ENCODE data around the gene FLNA.
A peak's percentile ranks its signal among the peaks of the same experiment; 100 is the strongest.
"Not testable (repeated sequence)": the region's sequence is repeated elsewhere in the genome, so short reads cannot be mapped to it uniquely, and the experiment has no call there.

FLNA gene

GRCh38 chrX:154355776-154356140 is 18.7 kb downstream of the FLNA start:
- no peak for DNase-seq

- no peak for DNase-seq
These were observed 19.2 kb downstream of the FLNA start for GRCh38 chrX:154355094-154355775.

GRCh38 chrX:154354516-154354915 is 19.9 kb downstream of the FLNA start:
- no peak for DNase-seq

- no peak for DNase-seq
These were observed 20.4 kb downstream of the FLNA start for GRCh38 chrX:154354013-154354412.

GRCh38 chrX:154353172-154353843 is 21.1 kb downstream of the FLNA start:
- no peak for DNase-seq

GRCh38 chrX:154352466-154352865 is 22.0 kb downstream of the FLNA start:
- no peak for DNase-seq

GRCh38 chrX:154352012-154352401 is 22.4 kb downstream of the FLNA start:
- DNase-seq: no peak

- peak; percentile 55 for DNase-seq
These were observed 23.0 kb downstream of the FLNA start for GRCh38 chrX:154351183-154352011.

GRCh38 chrX:154350429-154351182 is 23.8 kb downstream of the FLNA start:
- DNase-seq: no peak

- no peak for DNase-seq
These were observed 24.5 kb downstream of the FLNA start for GRCh38 chrX:154349979-154350378.

GRCh38 chrX:154349359-154349935 is 25.0 kb downstream of the FLNA start:
- no peak for DNase-seq

GRCh38 chrX:154348646-154349358 is 25.6 kb downstream of the FLNA start:
- no peak for DNase-seq

- DNase-seq: no peak
These were observed 26.3 kb downstream of the FLNA start for GRCh38 chrX:154348114-154348531.

- not testable (repeated sequence) for DNase-seq
These were observed 30.8 kb downstream of the FLNA start for GRCh38 chrX:154343620-154344019.

GRCh38 chrX:154343063-154343462 is 31.4 kb downstream of the FLNA start:
- not testable (repeated sequence) for DNase-seq

- not testable (repeated sequence) for DNase-seq
These were observed 32.8 kb downstream of the FLNA start for GRCh38 chrX:154341399-154342298.

GRCh38 chrX:154334496-154334895 is 39.9 kb downstream of the FLNA start:
- DNase-seq: no peak

GRCh38 chrX:154333837-154334271 is 40.6 kb downstream of the FLNA start:
- no peak for DNase-seq

- DNase-seq: no peak
These were observed 41.3 kb downstream of the FLNA start for GRCh38 chrX:154333116-154333515.

- DNase-seq: no peak
These were observed 41.9 kb downstream of the FLNA start for GRCh38 chrX:154332561-154332960.

GRCh38 chrX:154329294-154329693 is 45.1 kb downstream of the FLNA start:
- no peak for DNase-seq
